GM21619 (cell line): ENCODE results near the gene ICE1.
"Not testable (repeated sequence)": the region's sequence is repeated elsewhere in the genome, so short reads cannot be mapped to it uniquely, and the experiment has no call there.

Source experiments
- ATAC-seq: cut with Tn5 transposase; IDR thresholded peaks from one replicate; pipeline ENCODE4 v1.9.1; 2021; ENCODE audit not compliant: unreplicated experiment

Gene ICE1

DNA sequence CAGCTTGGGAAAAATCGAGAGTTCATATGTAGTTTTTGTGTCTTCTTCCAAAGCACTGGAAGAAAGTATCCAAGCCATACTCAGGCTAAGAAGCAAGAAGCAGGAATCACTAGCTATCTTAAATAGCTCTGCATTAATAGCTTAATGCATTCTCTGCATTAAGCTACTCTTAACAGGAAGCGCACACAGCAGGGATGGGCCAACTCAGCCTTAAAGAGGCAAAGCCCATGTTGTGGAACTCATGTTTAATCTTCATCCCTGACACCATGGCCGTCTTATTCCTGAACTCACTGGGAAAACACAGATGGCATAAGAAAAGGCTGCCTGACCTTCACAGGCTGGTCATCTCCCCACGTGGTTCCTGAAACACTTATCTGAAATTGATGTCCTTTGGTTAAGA is 18.7 kb upstream of the ICE1 start:
- no peak for ATAC-seq

GRCh38 chr5:5404381-5404780 is 18.1 kb upstream of the ICE1 start:
- no peak for ATAC-seq

DNA sequence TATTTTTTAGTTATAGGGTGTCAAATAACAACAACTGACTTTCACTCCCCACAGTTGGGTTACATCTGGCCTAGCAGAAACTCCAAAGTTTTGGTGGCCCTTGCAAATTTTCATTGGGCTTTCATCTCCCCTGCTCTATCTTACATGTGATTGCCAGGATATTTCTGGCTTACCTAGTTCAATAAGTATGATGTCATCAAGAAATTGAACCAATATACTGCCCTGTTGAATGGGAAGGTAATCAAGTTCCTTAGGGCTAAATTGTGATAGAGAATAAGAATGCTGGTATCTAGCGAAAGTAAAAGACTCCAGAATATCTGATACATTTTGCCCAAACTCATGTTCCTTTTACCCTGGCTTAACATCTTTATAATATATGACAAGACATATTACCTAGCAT is 17.0 kb upstream of the ICE1 start:
- ATAC-seq, result no peak

DNA sequence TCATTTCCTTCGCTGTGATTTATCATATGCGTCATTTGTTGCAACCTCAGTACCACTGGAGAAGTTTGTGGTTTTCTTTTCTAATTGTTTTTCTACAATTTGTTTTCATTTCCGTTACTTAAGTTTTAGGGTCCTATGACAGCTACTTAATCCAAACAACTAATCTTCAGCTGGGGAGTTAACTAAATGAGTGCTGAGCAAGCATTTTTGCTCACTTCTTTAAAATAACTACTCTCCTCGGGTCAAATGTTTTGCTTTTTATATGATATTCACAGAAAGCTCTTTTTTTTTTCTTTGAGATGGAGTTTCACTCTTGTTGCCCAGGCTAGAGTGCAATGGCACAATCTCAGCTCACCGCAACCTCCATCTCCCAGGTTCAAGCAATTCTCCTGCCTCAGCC is 14.6 kb upstream of the ICE1 start:
- ATAC-seq, result no peak

DNA sequence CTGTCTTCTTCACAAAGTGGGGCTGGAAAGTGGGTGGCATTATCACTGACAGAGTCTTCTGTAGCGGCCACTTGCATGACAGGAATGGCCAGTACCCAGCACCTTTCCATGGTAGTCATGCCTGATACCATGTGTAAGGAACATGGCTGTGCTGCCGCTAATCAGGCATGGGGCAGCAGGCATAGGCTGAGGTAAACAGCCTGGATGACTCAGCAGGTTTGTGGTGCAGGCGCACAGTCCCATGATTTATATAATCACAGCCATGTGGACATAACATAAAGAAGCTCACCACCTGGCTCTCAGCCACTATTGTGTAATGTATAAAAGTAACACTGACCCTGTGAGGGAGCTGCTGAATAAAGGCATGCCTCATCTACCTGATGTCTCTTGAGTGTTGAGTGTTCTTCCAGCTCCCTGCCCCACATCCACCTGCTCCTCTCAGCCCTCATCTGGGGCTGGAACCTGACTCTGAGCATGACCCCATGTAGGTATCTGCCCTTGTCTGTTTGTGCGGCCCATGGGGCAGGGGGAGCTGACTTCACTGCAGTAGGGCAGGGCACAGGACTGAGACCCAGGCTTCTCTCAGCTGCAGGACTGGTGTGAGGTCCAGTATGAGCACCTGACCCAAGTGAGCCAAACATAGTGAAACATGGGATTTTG is 13.2 kb upstream of the ICE1 start:
- no peak for ATAC-seq

- ATAC-seq, result not testable (repeated sequence)
Observed at GRCh38 chr5:5413856-5414255, 8.6 kb upstream of the ICE1 start.

- no peak for ATAC-seq
Observed at GRCh38 chr5:5414999-5415398, 7.5 kb upstream of the ICE1 start.

- ATAC-seq, result no peak
Observed at GRCh38 chr5:5416733-5417132, 5.7 kb upstream of the ICE1 start.

GRCh38 chr5:5418006-5418405 is 4.5 kb upstream of the ICE1 start:
- no peak for ATAC-seq

- ATAC-seq, result no peak
Observed at GRCh38 chr5:5418764-5419163, 3.7 kb upstream of the ICE1 start.

DNA sequence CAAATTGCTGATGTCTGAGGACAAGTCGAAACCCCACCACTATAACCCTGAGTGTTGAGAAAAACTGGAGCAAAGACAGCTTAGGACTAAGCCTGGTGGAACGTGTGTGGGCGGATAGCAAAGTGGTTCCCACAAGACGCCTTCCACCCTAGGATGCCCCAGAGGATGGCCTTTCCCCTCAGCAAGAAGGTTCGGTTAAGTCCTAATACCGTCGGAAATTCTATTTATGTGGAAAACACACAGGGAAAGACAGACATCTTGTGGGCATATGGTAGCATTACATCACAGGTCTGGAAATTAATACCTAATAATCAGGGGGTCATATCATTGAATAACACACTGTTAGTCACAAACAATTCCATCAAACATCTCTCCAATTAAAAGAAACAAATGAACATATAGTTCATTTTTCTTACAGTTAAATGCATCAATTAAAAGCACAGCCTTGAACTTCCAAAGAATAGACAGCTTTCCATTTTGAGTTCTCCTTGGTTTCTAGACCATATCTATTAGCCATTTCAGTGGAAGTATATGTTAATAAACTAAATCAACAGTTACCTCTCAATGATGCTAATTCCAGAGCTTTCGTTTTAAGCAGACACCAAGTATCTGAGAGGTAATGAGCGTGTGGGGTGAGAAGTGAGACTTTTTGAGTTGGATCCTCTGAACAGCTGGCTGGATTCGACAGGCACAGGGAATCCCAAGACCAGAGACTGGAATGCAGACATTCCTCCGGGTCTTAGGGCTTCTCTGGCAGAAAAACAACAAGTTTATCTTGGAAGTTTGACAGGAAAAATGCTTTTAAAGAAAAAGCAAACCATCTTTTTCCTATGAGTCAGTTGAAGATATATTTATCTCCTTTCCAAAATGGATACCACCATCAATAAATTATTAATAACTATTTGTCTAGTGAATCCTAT is 2.9 kb upstream of the ICE1 start:
- no peak for ATAC-seq

- no peak for ATAC-seq
Observed at GRCh38 chr5:5420251-5420650, 2.2 kb upstream of the ICE1 start.

DNA sequence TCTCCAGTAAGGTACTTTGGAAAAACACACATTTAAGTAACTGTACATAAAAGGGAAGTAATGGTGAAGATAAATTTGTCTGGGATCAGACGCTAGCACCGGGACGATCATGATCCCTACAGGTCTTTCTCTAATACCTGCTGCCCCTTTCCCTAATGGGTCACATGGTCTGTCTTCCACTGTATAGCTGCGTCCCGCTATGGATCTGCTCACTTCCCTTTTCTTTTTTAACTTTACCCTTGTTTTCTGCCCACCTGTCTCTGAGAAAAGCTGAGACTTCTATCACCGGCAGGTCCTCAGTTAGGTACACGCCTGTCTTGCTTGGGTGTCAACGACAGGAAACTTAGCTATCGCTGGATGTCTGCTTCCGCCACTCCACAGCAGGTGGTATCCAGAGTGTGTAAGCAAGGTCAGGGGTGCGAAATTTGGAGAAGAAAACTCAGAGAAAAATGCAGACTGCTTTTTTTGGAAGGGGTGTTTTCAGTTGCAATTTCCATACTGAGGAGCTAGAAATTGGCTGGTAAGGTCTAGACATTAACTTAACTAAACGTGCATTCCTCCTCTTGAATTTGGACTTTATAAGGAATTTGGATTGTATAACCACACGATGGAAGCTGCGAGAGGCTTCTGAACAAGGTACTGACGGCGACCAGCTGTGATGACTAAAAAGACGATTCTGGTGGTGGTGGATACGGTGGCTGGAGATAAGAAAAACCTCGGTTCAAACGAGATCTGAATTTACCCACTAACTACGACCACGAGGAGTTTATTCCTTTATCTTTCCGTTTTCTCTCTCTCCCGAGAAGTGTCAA is 1.1 kb upstream of the ICE1 start:
- no peak for ATAC-seq

- peak; percentile 8 for ATAC-seq
Observed at GRCh38 chr5:5422819-5423515, 490 bp downstream of the ICE1 start.

GRCh38 chr5:5423586-5423985 is 1.1 kb downstream of the ICE1 start:
- ATAC-seq, result no peak

DNA sequence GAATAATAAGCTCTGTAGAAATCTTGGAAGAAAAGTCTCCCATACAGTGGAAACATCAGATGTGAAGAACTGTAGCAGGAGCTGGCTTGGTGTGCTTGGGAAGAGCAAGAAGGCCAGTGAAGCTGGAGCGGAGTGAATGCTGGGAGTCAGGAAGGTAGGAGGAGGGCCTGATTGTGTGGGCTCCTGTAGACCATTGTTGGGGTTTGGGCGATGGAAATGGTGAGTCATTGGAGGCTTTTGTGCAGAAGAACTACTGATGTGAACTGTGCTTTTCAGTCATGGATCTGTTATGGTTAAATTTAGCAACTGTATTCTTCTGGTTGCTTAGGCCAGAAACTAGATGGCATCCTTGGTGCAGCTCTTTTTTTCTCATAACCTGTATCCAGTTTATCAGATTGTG is 2.3 kb downstream of the ICE1 start:
- ATAC-seq, result no peak

DNA sequence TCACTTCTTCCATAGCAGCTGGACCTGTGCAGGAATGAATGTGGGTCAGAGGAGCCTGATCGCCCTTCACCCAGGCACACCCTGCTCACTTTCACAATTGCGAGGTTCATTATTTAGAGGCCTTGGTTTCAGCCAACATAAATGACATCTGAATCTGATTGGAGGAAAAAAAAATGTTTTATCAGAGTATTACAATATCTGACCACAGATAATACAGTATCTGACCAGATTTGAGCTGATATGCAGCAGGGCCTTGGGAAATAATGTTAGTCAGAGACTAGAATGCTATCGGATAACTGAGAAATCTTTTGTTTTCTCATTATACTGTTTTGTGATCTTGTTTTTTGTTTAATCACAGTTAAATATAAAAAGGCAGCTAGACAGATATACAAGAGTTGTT is 7.7 kb downstream of the ICE1 start:
- no peak for ATAC-seq

GRCh38 chr5:5432020-5432707 is 9.7 kb downstream of the ICE1 start:
- no peak for ATAC-seq

- no peak for ATAC-seq
Observed at GRCh38 chr5:5436203-5436760, 13.8 kb downstream of the ICE1 start.
